Measurements from ENCODE around the gene ADH4. TPM values are rescaled to one million over a fixed set of nuclear protein-coding genes. Genes with fewer than 3 reads are reported as not detected.

The ADH4 gene
- total RNA-seq, 4 donors from 2014 or later, result 3.2 TPM; not detected in 3

DNA sequence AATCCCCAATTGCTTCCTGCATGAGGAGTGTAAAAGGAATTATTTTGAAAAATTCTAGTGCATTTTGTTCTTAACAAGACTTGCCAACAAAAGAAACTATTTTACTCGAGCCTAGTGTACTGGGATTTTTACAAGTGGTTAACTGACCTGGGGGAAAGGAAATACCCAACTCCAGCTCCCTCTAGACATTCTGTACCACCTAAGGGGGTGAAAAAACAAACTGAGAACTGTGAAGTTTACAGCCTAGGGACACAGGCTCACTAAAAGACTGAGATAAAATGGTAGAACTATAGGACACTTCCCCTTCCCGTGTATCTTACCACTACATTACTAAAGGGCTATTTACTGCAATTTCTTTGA is 52.9 kb downstream of the ADH4 start:
- Histone ChIP-seq H3K9me3 (no peaks in the 10 kb centered on the region), H3K36me3 (no peaks in the 10 kb centered on the region), H3K4me3 (no peak overlapping the region), H3K27me3 (no peaks in the 10 kb centered on the region), H3K27ac (peak overlapping the region; percentile 96 to 97), H3K4me1 (no peaks in the 10 kb centered on the region)
- TF ChIP-seq, protein P1, sequence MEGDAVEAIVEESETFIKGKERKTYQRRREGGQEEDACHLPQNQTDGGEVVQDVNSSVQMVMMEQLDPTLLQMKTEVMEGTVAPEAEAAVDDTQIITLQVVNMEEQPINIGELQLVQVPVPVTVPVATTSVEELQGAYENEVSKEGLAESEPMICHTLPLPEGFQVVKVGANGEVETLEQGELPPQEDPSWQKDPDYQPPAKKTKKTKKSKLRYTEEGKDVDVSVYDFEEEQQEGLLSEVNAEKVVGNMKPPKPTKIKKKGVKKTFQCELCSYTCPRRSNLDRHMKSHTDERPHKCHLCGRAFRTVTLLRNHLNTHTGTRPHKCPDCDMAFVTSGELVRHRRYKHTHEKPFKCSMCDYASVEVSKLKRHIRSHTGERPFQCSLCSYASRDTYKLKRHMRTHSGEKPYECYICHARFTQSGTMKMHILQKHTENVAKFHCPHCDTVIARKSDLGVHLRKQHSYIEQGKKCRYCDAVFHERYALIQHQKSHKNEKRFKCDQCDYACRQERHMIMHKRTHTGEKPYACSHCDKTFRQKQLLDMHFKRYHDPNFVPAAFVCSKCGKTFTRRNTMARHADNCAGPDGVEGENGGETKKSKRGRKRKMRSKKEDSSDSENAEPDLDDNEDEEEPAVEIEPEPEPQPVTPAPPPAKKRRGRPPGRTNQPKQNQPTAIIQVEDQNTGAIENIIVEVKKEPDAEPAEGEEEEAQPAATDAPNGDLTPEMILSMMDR (IDR thresholded peaks at IDR 0.05), result no peak
- TF ChIP-seq POLR2A (IDR thresholded peaks at IDR 0.05), result no peak
- no peak for DNase-seq
- intact Hi-C loops (cut with DNase I; ENCODE audit: low total_unique reads), result no loop called here

DNA sequence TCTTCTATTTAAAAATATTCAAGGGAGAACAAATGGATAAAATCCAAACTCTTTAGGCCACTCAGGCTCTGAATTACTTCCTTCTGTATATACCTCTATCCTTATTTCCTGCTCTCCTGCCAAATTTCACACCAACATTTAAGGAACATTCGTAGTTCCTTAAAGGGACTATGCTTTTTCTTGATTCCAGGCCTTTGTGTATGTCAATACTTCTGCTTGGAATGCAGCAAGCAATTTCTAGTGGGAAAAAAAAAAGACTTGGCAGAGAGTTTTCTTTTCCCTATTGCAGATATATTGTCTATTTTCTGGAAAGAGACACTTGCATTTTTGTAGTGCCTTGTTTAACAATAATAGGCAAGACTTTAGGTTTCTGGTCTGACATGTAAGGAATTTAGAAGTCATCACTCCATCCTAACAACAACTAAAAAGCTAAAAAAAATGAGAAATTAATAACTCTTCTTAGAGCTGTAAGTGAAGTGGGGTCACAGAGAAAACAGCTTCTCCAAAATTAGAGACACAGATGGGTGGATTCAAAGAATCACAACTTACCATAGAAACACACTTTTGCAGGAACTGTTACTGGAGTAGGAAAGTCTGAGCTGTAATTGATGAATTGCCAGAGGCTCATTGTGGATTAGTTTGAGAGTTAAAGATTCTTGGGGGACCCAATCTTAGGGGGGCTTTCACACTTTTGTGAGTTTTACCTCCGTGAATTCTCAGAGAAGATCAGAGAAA is 53.4 kb downstream of the ADH4 start:
- H3K36me3 ChIP-seq, result no peaks in the 10 kb centered on the region
- intact Hi-C loops (cut with DNase I; ENCODE audit: low total_unique reads), result no loop called here
- no peaks in the 10 kb centered on the region for H3K4me1 ChIP-seq
- H3K27ac ChIP-seq, result peak overlapping the region; percentile 96 to 97
- DNase-seq, result no peak
- peak overlapping the region in 1 of 2 donors; percentile 71 for H3K4me3 ChIP-seq
- TF ChIP-seq POLR2A (IDR thresholded peaks at IDR 0.05), result no peak
- TF ChIP-seq, protein P1 (IDR thresholded peaks at IDR 0.05), result no peak
- H3K9me3 ChIP-seq, result no peaks in the 10 kb centered on the region
- H3K27me3 ChIP-seq, result no peaks in the 10 kb centered on the region

DNA sequence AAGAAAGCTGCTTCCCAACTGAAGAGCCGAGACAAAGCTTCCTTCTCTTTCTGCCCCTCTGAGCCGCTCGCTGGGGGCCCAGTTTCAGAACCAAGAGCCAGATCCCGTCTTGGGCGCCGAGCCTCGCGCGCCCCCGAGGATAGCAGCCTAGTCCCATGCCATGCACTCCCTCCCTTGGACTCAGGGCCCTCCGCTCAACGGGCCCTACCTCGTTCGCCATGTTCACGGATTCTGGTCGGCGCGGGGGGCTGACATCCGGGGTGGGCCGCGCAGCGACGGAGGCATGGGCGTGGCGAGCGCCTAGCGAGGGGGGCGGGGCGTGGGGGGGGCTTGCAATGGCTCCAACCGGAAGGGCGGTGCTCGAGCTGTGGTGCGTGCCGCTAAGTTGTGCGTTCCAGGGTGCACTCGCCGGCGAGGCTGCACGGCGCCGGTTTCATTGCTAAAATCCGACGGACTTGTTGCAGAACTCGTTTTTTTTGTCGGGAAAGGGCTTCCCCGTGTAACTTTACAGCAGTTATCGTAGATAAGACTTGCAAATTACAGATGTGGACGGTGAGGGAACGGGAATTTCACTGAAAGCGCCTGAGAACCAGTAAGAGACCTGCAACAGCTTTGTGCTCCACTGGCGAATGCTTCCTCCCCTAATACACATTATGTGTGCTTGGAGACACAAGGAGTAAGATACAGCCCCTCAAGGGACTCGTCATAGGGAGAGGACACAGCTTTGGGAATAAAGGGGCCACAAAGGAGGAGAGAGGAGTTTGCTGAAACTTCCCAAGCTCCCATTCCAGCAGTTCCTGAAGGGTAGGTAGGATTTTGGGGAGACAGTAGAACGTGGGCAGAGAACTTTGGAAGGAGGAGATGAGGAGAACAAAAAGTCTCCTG is 55.4 kb downstream of the ADH4 start, which contains the start of gene ADH5:
Gene ADH5 (minus strand): TSS at position 308 of the 885 bp plus-strand sequence. CDS start 88 bp downstream, at position 220.
- Histone ChIP-seq H3K9me3 (no peaks in the 10 kb centered on the region), H3K4me3 (peak within 1 kb of the TSS; percentile 71 to 91), H3K4me1 (peaks cover 0 to 6% of the 10 kb centered on the region in 2 donors), H3K36me3 (no peaks in the 10 kb centered on the region), H3K27ac (peak within 1 kb of the TSS; percentile 96 to 97), H3K27me3 (no peaks in the 10 kb centered on the region)
- intact Hi-C loops (cut with DNase I; ENCODE audit: low total_unique reads), result no loop called here
- peak; percentile 90 to 92 for DNase-seq
- TF ChIP-seq, protein P1 (IDR thresholded peaks at IDR 0.05), result no peak
- peak; percentile 84 to 85 for TF ChIP-seq POLR2A (IDR thresholded peaks at IDR 0.05)

DNA sequence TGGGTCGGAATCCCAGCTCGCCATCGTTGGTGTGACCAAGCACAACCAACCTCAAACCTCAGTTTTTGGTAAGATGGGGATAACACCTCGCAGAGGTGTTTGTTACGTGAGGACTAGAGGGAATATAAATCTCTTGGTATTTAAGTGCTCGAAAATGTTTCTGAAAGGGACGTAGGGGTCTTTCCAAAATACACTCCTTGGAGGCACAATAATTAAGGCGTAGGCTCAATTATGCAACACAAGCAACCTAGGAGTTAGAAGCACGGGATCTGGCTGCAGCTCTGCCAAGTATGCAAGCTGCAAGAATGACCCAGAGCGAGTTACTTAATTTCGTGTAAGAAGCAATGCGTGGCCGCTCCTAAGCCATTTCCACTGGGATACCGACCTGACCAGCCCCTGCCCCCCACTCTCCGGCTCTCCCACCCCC is 56.1 kb downstream of the ADH4 start:
- intact Hi-C loops (cut with DNase I; ENCODE audit: low total_unique reads), result no loop called here
- H3K27me3 ChIP-seq, result no peaks in the 10 kb centered on the region
- H3K4me1 ChIP-seq, result peaks cover 0 to 6% of the 10 kb centered on the region in 2 donors
- H3K27ac ChIP-seq, result peak overlapping the region; percentile 96 to 97
- peak; percentile 74 to 89 for DNase-seq
- H3K36me3 ChIP-seq, result no peaks in the 10 kb centered on the region
- peak overlapping the region; percentile 71 to 91 for H3K4me3 ChIP-seq
- no peaks in the 10 kb centered on the region for H3K9me3 ChIP-seq
- no peak for TF ChIP-seq POLR2A (IDR thresholded peaks at IDR 0.05)
- TF ChIP-seq, protein P1 (IDR thresholded peaks at IDR 0.05), result no peak

DNA sequence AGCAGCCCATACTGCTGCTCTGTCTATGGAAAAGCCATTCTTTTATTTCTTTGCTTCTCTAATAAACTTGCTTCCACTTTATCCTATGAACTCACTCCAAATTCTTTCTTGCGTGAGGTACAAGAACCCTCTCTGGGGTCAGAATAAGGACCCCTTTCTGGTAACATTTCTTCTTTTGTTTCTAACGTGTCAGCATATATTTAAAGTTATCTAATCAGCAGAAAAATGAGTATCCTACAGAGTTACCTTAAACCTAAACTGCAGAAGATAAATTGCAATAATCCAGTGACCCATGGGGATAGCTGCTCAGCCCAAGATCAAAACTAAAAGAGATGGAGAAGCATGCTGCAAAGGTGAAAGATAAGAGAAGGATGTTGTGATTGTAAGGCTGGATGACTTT is 59.5 kb downstream of the ADH4 start:
- no peak for DNase-seq
- Histone ChIP-seq H3K27ac (no peak overlapping the region), H3K27me3 (no peaks in the 10 kb centered on the region), H3K36me3 (no peaks in the 10 kb centered on the region), H3K9me3 (no peaks in the 10 kb centered on the region), H3K4me1 (peaks cover 0 to 6% of the 10 kb centered on the region in 2 donors), H3K4me3 (no peak overlapping the region)
- intact Hi-C loops (cut with DNase I; ENCODE audit: low total_unique reads), result no loop called here
- TF ChIP-seq, protein P1 (IDR thresholded peaks at IDR 0.05), result no peak
- no peak for TF ChIP-seq POLR2A (IDR thresholded peaks at IDR 0.05)
